SIG-M5 treated with dmso at 0.1 percent for 504 hours (cell line): ENCODE measurements around the gene SRBD1.

Source experiments
- DNase-seq: peaks from one replicate; lab custom pipeline; 2025; ENCODE audit not compliant: unreplicated experiment; lab: John Stamatoyannopoulos, UW

SRBD1 gene

GRCh38 chr2:45483997-45484396 is 127.1 kb downstream of the SRBD1 start:
- DNase-seq = no peak

GRCh38 chr2:45477546-45477945 is 133.5 kb downstream of the SRBD1 start:
- no peak for DNase-seq

DNA sequence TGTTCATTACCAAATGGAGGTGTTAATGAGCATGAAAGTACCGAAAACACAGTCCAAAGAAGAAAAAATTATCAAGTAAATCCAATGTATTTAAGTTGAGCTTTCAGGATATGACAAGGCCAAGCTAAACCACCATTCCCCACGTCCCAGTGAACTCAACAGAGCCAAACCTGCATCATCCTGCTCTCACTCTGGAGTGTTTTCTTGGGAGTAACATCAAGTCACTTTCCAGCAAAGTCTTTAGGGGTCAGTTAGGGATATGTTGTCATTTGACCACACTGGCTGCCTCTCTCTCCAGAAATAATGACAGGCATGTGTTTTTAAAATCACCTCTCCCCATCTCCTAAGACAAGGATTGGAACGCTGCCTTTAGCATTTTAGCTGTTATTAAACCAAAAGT is 140.5 kb downstream of the SRBD1 start:
- DNase-seq = no peak

GRCh38 chr2:45469314-45470099 is 141.6 kb downstream of the SRBD1 start:
- no peak for DNase-seq

DNA sequence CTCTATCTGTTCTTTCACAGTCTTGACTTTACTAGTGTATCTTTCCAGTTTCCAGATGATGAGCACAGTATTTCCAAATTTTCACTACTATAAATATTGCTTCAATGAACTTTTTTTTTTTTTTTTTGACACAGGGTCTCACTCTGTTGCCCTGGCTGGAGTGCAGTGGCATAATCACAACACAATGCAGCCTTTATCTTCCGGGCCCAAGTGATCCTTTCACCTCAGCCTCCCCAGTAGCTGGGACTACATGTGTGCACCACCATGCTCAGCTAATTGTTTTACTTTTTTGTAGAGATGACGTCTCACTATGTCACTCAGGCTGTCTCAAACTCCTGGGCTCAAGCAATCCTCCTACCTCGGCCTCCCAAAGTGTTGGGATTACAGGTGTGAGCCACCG is 142.8 kb downstream of the SRBD1 start:
- DNase-seq = no peak

GRCh38 chr2:45466053-45466452 is 145.0 kb downstream of the SRBD1 start:
- DNase-seq = no peak

DNA sequence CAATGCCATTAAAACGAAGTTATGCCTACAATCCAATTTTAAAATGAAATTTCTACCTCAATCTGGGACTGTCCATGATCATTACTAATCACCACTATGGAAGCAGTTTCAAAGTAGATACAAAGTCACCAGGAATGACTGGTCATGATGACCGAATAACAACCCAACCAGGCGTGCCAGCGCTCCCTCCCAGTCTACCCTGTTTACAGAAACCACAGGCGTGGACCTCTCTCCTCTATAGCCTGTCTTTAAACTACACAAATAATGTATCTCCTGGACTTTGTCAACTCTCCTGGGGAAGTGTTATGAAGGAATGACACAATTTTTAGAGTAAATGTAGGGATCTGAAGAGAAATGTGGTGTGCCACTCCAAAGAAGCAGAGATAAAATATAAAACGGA is 150.2 kb downstream of the SRBD1 start:
- no peak for DNase-seq

DNA sequence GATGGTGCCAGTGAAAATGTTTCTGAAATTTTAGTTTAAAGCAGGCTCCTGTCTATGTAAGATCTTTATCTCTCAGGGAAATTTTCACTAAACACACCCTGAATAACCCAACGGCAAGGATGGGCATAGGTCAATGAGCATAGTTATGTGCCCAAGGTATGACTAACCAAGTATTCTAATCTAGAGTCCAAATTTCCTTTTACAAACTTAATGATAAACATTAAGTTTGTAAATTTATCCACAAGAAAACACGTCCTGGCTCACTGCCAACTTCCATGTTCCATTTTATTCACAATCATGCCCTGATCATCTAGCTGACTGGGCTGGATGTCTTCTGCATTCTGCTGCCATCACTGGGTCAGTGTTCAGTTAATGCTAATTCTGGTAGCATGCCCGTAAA is 151.2 kb downstream of the SRBD1 start:
- DNase-seq = no peak

GRCh38 chr2:45458909-45459563 is 152.0 kb downstream of the SRBD1 start:
- DNase-seq = peak; percentile 62

DNA sequence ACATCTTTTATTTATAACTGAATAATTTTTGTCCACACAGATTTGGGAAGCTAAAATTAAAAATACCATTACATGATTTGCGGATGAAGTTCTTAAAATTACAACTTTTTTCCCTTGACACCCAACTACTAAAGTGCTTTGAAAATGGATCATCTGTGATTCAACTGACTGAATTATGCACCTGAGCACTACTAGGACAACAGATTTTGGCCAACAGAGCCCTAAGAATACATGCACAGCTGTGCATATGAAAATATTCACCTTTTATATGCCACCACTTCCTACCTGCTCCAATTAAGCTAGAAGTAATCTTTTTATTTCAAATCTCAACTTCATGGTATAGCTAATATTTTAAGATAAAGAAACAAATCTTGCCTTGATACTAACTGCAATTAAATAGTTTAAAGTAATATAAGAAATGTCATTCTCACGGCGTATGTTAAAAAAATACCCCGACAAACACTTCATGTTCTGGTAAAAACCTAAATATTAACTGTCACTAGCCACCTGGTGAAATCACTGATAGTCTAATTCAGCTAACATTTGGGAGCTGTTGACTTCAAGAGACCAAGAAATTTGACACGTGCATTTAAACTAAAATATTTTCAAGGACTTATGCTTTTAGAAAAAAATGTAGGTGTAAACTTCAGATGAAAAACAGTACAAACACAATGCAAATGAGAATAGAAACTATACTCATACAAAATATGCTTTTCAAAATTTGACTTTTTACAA is 153.7 kb downstream of the SRBD1 start:
- DNase-seq = no peak

DNA sequence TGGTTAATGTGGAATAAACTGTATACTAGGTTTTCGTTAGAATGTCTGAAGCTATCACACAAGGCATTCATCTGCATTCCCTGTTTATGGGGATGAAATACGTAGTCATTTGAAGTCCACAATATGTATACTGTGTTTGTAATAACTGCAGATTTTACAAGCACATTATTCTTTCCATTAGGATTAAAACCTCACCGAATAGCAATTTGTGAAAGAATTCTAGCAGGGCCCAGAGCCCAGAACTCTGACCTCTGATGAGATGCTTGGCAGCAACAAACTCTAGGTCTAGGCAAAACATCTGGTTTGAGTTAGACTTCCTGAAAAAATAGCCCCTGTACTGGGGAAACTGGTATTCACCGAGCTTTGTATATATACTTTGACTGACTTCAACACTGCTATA is 158.2 kb downstream of the SRBD1 start:
- DNase-seq = no peak

- DNase-seq = no peak
These were observed 160.4 kb downstream of the SRBD1 start for GRCh38 chr2:45450634-45451033.

DNA sequence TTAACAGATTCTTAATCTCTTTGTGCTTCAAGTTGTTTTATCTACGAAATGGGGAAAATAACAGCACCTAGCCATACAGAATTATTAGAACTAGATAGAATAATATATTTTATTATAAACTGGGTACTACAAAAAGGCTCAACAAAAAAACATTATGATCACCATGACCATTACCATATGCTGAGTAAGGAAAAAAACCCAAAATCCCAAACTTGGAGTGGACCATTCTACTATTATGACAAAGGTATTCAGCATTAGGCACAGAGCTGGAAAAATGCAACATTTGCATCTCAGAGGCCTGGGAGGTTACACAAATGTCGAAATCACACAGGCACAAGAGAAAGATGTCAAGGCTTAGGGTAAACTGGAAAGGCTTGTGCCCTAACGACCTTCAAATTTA is 162.8 kb downstream of the SRBD1 start:
- DNase-seq = no peak

- no peak for DNase-seq
These were observed 165.1 kb downstream of the SRBD1 start for GRCh38 chr2:45446016-45446415.

GRCh38 chr2:45445037-45445436 is 166.0 kb downstream of the SRBD1 start:
- DNase-seq = no peak

DNA sequence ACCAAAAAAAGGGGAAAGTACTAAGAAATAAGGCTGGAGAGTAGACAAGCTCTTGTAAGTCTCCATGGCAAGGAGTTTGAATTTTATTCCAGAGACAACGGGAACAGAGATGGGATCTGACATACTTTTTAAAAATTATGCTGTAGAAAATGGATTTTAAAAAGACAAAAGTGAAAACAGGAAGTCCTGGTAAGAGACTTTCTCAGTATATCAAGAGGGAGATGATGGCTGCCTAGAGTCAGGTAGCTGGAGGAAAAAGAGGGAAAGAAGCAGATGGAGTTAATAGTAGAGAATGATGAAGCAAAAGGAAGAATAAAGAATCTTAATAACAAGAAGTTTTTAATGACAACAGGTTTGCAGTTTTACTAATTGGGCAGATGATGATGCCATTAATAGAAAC is 168.1 kb downstream of the SRBD1 start:
- DNase-seq = no peak

GRCh38 chr2:45442026-45442425 is 169.0 kb downstream of the SRBD1 start:
- DNase-seq = no peak

DNA sequence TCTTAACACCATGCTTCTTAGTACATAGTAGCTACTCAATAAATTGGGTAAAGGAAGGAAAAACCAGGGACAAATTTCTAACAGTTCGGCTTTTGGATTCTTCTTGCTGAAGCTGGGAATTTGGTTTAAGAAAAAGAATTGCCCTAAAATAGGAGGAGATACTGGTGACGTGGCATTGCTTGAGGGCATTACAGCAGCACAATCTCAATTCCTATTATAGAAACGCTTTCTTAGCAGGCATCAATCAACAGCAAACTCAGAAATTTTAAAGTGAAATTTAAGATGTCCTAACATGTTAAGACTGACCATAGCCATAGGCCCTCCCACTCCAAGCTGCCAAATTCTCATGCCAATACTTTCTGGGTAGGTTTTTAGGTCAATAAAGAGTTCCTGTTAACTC is 169.5 kb downstream of the SRBD1 start:
- no peak for DNase-seq

DNA sequence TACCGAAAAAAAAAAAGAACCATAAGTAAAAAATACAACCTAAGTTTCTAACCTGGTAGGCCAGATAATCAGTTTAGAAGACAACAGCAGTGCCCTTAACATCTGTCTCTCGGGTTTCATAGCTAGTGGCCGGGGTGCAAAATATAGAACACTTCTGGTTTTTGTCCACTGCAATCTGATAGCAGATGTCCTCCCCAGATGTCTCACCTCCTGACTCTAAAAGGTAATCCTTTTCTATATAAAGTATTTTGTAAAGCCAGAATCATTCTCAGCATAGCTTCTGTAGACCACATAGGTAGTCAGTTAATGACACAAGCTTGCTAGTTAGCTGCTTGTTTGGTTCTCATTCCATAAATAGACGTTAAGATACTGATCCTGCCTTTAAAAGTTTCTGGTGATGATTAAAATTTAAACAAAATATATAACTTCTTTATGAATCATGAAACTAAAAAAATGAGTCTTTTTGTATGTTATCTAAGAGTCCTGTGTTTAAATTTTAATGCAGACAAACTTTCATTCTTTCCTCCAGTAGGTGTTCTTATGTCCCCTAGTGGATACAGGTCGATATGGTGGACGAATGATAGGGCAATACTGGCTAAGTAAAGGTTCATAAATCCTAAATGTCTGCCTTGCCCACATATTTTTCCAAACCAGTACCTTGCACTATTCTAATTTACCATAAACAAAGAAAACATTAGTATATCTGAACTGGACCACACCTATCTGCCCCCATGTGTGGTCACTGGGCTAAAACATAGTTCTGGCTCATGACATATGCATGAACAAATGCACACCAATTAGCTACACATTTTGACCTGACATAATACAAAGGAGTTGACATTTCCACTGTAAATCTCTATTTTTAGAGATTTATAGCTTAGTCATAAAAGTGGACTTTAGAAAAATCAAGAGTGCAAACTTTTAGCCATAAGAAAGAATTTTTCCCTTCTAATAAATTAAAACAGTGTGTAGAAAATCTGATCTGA is 171.0 kb downstream of the SRBD1 start:
- DNase-seq = peak; percentile 20

DNA sequence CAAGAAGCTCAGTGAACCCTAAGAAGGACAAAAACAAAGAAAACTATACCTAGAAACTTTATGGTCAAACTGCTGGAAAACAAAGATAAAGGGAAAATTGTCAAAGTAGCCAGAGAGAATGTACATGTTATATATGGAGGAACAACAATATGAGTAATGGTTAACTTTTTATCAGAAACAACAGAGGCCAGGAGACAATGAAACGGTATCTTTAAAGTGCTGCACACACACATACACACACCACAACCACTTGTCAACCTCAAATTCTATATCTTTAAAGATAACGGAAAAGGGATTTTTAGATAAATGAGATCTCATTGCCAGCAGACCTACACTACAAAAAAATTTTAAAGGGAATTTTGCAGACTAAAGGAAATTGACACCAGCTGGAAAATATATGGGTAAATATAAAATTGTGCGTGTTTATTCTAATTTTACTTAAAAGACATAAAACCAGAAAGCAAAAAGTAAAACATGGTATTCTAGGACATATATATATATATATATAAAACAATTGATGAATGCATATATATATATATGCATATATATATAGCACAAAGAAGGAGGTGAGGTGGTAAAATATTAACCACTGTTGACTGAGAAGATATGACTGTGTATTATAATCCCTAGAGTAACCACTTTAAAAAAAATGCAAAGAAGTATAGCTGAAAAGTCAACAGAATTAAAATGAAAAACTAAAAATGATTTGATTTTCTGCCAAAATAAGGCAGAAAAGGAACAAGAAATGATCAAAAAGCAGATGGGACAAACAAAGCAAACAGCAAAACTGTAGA is 172.0 kb downstream of the SRBD1 start:
- no peak for DNase-seq
